ENCODE results near the gene ZNF25. TPM values are rescaled to one million over a fixed set of nuclear protein-coding genes. Genes with fewer than 3 reads are reported as not detected.

ZNF25 gene
- total RNA-seq, 1 experiment from 2014 or later = 0.44 TPM

DNA sequence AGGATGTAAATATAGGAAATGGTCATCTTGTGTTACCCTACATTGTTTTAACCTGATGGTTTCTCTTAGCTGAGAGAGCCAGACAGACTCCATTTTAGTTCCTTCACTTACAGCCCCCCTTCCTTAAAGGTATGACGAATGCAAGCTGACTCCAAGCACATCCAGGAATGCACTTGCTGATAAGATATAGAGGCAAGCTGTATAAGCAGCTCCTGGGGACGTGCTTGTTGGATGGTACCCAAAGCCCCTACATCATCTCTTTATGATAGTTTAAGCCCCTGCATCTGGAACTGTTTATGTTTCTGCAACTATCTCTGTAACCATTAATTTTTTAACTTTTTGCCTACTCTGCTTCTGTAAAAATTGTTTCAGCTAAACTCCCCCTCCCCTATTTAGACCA, 41.7 kb downstream of the ZNF25 start (continued):
- TF ChIP-seq, protein P1, sequence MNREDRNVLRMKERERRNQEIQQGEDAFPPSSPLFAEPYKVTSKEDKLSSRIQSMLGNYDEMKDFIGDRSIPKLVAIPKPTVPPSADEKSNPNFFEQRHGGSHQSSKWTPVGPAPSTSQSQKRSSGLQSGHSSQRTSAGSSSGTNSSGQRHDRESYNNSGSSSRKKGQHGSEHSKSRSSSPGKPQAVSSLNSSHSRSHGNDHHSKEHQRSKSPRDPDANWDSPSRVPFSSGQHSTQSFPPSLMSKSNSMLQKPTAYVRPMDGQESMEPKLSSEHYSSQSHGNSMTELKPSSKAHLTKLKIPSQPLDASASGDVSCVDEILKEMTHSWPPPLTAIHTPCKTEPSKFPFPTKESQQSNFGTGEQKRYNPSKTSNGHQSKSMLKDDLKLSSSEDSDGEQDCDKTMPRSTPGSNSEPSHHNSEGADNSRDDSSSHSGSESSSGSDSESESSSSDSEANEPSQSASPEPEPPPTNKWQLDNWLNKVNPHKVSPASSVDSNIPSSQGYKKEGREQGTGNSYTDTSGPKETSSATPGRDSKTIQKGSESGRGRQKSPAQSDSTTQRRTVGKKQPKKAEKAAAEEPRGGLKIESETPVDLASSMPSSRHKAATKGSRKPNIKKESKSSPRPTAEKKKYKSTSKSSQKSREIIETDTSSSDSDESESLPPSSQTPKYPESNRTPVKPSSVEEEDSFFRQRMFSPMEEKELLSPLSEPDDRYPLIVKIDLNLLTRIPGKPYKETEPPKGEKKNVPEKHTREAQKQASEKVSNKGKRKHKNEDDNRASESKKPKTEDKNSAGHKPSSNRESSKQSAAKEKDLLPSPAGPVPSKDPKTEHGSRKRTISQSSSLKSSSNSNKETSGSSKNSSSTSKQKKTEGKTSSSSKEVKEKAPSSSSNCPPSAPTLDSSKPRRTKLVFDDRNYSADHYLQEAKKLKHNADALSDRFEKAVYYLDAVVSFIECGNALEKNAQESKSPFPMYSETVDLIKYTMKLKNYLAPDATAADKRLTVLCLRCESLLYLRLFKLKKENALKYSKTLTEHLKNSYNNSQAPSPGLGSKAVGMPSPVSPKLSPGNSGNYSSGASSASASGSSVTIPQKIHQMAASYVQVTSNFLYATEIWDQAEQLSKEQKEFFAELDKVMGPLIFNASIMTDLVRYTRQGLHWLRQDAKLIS (CRISPR knock-in tag; IDR thresholded peaks at IDR 0.05; ENCODE audit: borderline replicate concordance) = no peak
- TF ChIP-seq, protein P2, sequence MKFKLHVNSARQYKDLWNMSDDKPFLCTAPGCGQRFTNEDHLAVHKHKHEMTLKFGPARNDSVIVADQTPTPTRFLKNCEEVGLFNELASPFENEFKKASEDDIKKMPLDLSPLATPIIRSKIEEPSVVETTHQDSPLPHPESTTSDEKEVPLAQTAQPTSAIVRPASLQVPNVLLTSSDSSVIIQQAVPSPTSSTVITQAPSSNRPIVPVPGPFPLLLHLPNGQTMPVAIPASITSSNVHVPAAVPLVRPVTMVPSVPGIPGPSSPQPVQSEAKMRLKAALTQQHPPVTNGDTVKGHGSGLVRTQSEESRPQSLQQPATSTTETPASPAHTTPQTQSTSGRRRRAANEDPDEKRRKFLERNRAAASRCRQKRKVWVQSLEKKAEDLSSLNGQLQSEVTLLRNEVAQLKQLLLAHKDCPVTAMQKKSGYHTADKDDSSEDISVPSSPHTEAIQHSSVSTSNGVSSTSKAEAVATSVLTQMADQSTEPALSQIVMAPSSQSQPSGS (CRISPR knock-in tag; IDR thresholded peaks at IDR 0.05; ENCODE audit: borderline replicate concordance, low read depth) = no peak
- TF ChIP-seq, protein P3, sequence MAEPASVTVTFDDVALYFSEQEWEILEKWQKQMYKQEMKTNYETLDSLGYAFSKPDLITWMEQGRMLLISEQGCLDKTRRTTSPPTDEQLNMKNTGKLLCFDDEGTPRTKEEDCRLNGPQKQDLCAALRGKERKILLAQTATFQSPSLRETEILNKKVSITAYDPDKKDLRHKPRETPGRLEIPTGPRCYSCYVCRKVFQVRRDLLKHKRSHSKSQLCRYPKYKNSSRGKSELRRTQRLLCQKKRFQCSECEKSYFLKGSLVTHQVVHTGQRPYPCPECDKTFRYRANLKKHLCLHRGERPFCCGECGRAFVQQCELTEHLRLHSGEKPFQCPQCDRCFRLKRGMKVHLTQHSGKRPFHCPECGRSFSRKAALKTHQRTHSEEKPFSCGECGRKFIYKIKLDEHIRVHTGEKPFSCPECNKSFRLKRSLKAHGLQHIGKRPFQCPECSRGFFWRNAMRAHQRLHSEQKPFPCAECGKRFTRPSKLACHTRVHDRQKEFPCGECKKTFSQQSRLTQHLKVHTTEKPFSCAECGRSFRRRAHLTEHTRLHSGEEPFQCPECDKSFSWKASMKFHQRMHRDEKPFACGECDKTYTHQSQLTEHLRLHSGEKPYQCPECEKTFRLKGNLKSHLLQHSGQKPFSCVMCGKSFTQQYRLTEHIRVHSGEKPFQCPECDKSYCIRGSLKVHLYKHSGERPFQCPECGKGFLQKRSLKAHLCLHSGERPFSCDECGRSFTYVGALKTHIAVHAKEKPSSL (CRISPR knock-in tag; conservative IDR thresholded peaks at IDR 0.05) = no peak
- TF ChIP-seq HMGA2 (CRISPR knock-in tag; IDR thresholded peaks at IDR 0.05) (no peak), RELA (CRISPR knock-in tag; IDR thresholded peaks at IDR 0.05; ENCODE audit: borderline replicate concordance) (no peak), TCF7 (CRISPR knock-in tag; IDR thresholded peaks at IDR 0.05; ENCODE audit: low read depth) (no peak), NFYB (CRISPR knock-in tag; conservative IDR thresholded peaks at IDR 0.05; ENCODE audit: low read depth) (no peak), NFE2L1 (CRISPR knock-in tag; IDR thresholded peaks at IDR 0.05) (no peak), SMAD3 (CRISPR knock-in tag; IDR thresholded peaks at IDR 0.05; ENCODE audit: borderline replicate concordance) (no peak)
- TF ChIP-seq, protein P4, sequence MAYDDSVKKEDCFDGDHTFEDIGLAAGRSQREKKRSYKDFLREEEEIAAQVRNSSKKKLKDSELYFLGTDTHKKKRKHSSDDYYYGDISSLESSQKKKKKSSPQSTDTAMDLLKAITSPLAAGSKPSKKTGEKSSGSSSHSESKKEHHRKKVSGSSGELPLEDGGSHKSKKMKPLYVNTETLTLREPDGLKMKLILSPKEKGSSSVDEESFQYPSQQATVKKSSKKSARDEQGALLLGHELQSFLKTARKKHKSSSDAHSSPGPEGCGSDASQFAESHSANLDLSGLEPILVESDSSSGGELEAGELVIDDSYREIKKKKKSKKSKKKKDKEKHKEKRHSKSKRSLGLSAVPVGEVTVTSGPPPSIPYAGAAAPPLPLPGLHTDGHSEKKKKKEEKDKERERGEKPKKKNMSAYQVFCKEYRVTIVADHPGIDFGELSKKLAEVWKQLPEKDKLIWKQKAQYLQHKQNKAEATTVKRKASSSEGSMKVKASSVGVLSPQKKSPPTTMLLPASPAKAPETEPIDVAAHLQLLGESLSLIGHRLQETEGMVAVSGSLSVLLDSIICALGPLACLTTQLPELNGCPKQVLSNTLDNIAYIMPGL (CRISPR knock-in tag; IDR thresholded peaks at IDR 0.05) = no peak
- TF ChIP-seq, protein P5, sequence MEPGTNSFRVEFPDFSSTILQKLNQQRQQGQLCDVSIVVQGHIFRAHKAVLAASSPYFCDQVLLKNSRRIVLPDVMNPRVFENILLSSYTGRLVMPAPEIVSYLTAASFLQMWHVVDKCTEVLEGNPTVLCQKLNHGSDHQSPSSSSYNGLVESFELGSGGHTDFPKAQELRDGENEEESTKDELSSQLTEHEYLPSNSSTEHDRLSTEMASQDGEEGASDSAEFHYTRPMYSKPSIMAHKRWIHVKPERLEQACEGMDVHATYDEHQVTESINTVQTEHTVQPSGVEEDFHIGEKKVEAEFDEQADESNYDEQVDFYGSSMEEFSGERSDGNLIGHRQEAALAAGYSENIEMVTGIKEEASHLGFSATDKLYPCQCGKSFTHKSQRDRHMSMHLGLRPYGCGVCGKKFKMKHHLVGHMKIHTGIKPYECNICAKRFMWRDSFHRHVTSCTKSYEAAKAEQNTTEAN (CRISPR knock-in tag; IDR thresholded peaks at IDR 0.05) = no peak
- TF ChIP-seq, protein P6, sequence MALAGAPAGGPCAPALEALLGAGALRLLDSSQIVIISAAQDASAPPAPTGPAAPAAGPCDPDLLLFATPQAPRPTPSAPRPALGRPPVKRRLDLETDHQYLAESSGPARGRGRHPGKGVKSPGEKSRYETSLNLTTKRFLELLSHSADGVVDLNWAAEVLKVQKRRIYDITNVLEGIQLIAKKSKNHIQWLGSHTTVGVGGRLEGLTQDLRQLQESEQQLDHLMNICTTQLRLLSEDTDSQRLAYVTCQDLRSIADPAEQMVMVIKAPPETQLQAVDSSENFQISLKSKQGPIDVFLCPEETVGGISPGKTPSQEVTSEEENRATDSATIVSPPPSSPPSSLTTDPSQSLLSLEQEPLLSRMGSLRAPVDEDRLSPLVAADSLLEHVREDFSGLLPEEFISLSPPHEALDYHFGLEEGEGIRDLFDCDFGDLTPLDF (CRISPR knock-in tag; IDR thresholded peaks at IDR 0.05) = no peak

DNA sequence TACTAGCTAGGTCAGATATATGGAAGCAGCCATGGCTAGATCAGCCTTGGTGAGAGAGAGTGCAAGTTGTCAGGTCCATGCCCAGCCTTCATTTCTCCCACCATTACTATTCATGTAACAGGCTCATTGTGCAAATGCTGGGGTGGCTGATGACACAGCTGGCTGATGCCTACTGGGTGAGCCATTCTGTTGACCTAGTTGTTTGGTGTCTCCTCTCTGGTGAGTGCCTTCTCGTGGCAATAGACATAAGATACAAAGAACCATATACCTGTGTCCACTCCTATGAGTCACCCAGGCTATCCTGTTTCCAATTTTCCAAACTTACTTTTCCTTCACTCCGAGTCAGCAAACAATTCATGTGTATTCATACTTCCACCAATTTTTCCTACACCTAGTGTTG, 46.0 kb downstream of the ZNF25 start:
- no peak for ATAC-seq
- Mint-ChIP-seq H3K36me3 (peaks cover 55% of the 10 kb centered on the region), H3K27me3 (ENCODE audit: low read depth) (peaks cover 5% of the 10 kb centered on the region), H3K27ac (no peak overlapping the region), H3K4me1 (no peaks in the 10 kb centered on the region), H3K9me3 (peaks cover 57% of the 10 kb centered on the region), H3K4me3 (no peak overlapping the region)
- CTCF ChIA-PET = no interaction called here
- no peak for DNase-seq (ENCODE audit: low spot score)
- POLR2A ChIA-PET = no interaction called here
- TF ChIP-seq, protein P7, sequence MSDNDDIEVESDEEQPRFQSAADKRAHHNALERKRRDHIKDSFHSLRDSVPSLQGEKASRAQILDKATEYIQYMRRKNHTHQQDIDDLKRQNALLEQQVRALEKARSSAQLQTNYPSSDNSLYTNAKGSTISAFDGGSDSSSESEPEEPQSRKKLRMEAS (CRISPR knock-in tag; IDR thresholded peaks at IDR 0.05) = no peak
- TF ChIP-seq PRRX2 (CRISPR knock-in tag; IDR thresholded peaks at IDR 0.05) = no peak
- TF ChIP-seq, protein P8, sequence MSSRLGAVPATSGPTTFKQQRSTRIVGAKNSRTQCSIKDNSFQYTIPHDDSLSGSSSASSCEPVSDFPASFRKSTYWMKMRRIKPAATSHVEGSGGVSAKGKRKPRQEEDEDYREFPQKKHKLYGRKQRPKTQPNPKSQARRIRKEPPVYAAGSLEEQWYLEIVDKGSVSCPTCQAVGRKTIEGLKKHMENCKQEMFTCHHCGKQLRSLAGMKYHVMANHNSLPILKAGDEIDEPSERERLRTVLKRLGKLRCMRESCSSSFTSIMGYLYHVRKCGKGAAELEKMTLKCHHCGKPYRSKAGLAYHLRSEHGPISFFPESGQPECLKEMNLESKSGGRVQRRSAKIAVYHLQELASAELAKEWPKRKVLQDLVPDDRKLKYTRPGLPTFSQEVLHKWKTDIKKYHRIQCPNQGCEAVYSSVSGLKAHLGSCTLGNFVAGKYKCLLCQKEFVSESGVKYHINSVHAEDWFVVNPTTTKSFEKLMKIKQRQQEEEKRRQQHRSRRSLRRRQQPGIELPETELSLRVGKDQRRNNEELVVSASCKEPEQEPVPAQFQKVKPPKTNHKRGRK (CRISPR knock-in tag; IDR thresholded peaks at IDR 0.05; ENCODE audit: borderline replicate concordance) = no peak
- TF ChIP-seq ZNF317 (CRISPR knock-in tag; IDR thresholded peaks at IDR 0.05; ENCODE audit: borderline replicate concordance, low read depth) = no peak
- no peak for TF ChIP-seq ZNF671 (CRISPR knock-in tag; IDR thresholded peaks at IDR 0.05)
- TF ChIP-seq NFYB (CRISPR knock-in tag; conservative IDR thresholded peaks at IDR 0.05; ENCODE audit: low read depth) = no peak
- no peak for TF ChIP-seq ZNF416 (CRISPR knock-in tag; IDR thresholded peaks at IDR 0.05)
- TF ChIP-seq, protein P9, sequence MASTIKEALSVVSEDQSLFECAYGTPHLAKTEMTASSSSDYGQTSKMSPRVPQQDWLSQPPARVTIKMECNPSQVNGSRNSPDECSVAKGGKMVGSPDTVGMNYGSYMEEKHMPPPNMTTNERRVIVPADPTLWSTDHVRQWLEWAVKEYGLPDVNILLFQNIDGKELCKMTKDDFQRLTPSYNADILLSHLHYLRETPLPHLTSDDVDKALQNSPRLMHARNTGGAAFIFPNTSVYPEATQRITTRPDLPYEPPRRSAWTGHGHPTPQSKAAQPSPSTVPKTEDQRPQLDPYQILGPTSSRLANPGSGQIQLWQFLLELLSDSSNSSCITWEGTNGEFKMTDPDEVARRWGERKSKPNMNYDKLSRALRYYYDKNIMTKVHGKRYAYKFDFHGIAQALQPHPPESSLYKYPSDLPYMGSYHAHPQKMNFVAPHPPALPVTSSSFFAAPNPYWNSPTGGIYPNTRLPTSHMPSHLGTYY (CRISPR knock-in tag; IDR thresholded peaks at IDR 0.05) = no peak
- no peak for TF ChIP-seq KAT7 (CRISPR knock-in tag; IDR thresholded peaks at IDR 0.05; ENCODE audit: borderline replicate concordance)
